RWPE2 (cell line): Measurements from ENCODE around the gene NAV3.

Source experiments
- ATAC-seq: fragments of 200-7000 bp; cut with Tn5 transposase; 3 replicates; pipeline ENCODE4 v1.9.1; 2021; ENCODE audit warnings: low read depth
- DNase-seq: peaks from one replicate; pipeline ENCODE4 v3.0.0-alpha.2; 2020; ENCODE audit warnings: low spot score
- H3K27ac ChIP-seq: fragments of 450-650 bp; 2 replicates; pipeline ENCODE4 v1.5.1; 2017; ENCODE audit warnings: mild to moderate bottlenecking; ENCODE audit not compliant: poor library complexity, severe bottlenecking
- H3K27me3 ChIP-seq: fragments of 250-450 bp; sonication (Bioruptor Pico); 2 replicates; pipeline ENCODE4 v1.5.1; 2021; ENCODE audit warnings: mild to moderate bottlenecking, moderate library complexity; ENCODE audit not compliant: insufficient read depth, poor library complexity, severe bottlenecking
- H3K36me3 ChIP-seq: fragments of 250-450 bp; sonication (Bioruptor Pico); 2 replicates; pipeline ENCODE4 v1.5.1; 2020; ENCODE audit warnings: low read depth, mild to moderate bottlenecking, moderate library complexity
- H3K4me1 ChIP-seq: fragments of 250-450 bp; sonication (Bioruptor Pico); 2 replicates; pipeline ENCODE4 v1.5.1; 2021; ENCODE audit warnings: mild to moderate bottlenecking, moderate library complexity; ENCODE audit not compliant: insufficient read depth, poor library complexity, severe bottlenecking
- H3K4me3 ChIP-seq: fragments of 250-450 bp; sonication (Bioruptor Pico); 2 replicates; pipeline ENCODE4 v1.5.1; 2021; ENCODE audit warnings: mild to moderate bottlenecking, moderate library complexity; ENCODE audit not compliant: severe bottlenecking
- H3K9me3 ChIP-seq: fragments of 250-450 bp; sonication (Bioruptor Pico); 2 replicates; pipeline ENCODE4 v1.5.1; 2021; ENCODE audit warnings: mild to moderate bottlenecking, moderate library complexity; ENCODE audit not compliant: severe bottlenecking
- TF ChIP-seq, protein P1 (sequence below): fragments of 450-650 bp; IDR thresholded peaks from one replicate; pipeline ENCODE4 v1.5.1; 2017; ENCODE audit warnings: mild to moderate bottlenecking, moderate library complexity; ENCODE audit not compliant: poor library complexity, severe bottlenecking

Gene NAV3

DNA sequence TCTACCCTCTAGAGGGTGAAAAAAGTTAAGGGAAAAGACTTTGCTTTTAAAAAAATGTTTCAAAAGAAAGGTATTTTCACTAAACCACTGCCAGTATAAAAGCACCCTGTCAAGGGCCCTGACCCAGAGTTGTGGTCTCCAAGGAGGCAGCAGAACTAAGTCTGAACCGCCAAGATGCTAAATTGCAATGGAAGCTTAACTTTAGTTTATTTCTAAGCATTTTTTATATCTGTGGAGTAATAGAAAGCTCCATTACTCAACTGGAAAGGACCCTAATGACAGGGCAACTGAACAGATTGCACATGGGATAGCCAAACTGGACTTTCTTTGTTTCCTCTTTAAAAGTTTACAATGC, 379.8 kb downstream of the NAV3 start:
- ATAC-seq: no peak
- TF ChIP-seq, protein P1, sequence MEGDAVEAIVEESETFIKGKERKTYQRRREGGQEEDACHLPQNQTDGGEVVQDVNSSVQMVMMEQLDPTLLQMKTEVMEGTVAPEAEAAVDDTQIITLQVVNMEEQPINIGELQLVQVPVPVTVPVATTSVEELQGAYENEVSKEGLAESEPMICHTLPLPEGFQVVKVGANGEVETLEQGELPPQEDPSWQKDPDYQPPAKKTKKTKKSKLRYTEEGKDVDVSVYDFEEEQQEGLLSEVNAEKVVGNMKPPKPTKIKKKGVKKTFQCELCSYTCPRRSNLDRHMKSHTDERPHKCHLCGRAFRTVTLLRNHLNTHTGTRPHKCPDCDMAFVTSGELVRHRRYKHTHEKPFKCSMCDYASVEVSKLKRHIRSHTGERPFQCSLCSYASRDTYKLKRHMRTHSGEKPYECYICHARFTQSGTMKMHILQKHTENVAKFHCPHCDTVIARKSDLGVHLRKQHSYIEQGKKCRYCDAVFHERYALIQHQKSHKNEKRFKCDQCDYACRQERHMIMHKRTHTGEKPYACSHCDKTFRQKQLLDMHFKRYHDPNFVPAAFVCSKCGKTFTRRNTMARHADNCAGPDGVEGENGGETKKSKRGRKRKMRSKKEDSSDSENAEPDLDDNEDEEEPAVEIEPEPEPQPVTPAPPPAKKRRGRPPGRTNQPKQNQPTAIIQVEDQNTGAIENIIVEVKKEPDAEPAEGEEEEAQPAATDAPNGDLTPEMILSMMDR: no peak
- no peaks in the 10 kb centered on the region for H3K27me3 ChIP-seq
- H3K9me3 ChIP-seq: no peaks in the 10 kb centered on the region
- no peak for DNase-seq
- no peak overlapping the region for H3K4me3 ChIP-seq
- H3K36me3 ChIP-seq: no peaks in the 10 kb centered on the region
- peaks cover 7% of the 10 kb centered on the region for H3K4me1 ChIP-seq
- no peak overlapping the region for H3K27ac ChIP-seq

DNA sequence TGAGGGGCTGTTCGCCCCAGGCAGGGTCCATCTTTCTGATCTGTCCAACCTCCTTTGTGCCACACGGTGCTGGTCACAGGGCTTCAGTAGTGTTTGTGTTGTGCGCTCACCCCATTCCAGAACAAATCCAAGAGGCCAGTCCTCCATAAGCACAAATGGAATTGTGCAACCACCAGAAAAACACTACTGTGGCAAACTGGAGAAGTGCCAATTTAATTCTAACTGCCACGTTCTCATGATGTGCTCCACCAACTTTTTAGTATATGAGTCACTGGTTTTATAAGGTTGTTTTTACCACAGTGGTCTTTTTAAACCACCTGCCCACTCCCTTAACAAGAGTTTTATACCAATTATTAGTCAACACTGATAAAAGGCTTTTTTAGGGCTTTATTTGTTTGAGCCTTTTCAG, 380.2 kb downstream of the NAV3 start:
- Histone ChIP-seq H3K9me3 (no peaks in the 10 kb centered on the region), H3K36me3 (no peaks in the 10 kb centered on the region), H3K27ac (no peak overlapping the region), H3K27me3 (no peaks in the 10 kb centered on the region), H3K4me3 (no peak overlapping the region), H3K4me1 (peaks cover 7% of the 10 kb centered on the region)
- TF ChIP-seq, protein P1: no peak
- ATAC-seq (peak; percentile 64), DNase-seq (no peak)

DNA sequence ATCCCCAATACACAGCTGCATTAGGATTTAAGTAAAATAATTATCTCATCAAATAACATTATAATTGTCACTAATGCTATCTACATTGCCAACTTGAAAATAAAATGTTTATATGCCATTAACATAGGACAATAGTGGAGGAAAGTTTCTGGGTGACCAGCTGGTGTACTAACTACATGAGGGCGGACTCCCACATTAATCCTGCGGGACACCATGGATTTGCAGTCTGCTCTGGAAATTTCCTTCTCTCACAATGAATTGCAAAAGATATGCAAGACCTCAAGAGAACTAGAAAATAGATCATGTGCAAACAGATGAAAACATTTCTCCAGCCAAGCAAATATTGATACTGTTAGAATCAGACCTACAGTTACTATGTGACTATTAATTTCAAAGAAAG, 390.1 kb downstream of the NAV3 start:
- Histone ChIP-seq H3K36me3 (no peaks in the 10 kb centered on the region), H3K4me3 (no peak overlapping the region), H3K4me1 (no peaks in the 10 kb centered on the region), H3K9me3 (no peaks in the 10 kb centered on the region), H3K27me3 (no peaks in the 10 kb centered on the region), H3K27ac (no peak overlapping the region)
- no peak for DNase-seq
- no peak for ATAC-seq
- TF ChIP-seq, protein P1: no peak

DNA sequence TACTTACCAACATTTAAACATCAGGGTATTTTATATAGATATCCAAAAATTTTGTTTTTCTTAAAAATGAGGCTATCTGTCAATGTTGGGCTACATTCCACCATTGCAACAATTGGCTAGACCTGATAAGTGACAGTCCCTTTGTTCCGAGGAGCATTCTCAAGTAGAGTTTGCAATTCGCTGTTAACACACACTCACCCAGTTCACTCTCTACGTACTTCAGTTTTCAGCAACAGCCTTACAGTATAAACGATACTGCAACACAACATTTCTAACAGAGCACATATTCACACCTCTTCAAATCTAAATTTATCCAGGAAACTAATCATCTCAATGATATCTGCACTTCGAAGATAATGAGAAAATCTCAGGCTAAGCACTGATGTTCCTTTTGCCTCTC, 393.5 kb downstream of the NAV3 start:
- no peak overlapping the region for H3K4me3 ChIP-seq
- no peak for ATAC-seq
- H3K27me3 ChIP-seq: no peaks in the 10 kb centered on the region
- DNase-seq: no peak
- TF ChIP-seq, protein P1: no peak
- H3K9me3 ChIP-seq: no peaks in the 10 kb centered on the region
- no peaks in the 10 kb centered on the region for H3K36me3 ChIP-seq
- no peak overlapping the region for H3K27ac ChIP-seq
- H3K4me1 ChIP-seq: no peaks in the 10 kb centered on the region

DNA sequence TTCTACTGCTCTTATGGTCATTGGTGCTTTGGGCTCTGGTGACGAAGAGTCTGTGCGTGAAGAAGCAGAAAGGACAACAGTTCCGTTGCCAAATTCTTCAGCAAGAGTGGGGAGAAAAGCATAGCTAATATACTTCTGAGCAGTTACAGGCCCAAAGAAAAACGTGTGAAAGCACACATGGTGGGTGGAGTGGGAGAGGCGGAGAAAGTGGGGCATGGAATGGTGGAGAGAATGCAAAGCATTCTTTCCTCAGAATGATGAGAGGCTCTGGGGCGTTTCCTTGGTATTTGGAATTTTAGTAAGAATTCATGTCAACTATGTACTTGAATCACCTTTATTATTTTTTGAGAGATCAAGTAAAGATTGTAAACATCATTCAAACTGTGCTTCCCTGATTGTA, 396.1 kb downstream of the NAV3 start:
- Histone ChIP-seq H3K4me3 (no peak overlapping the region), H3K27ac (no peak overlapping the region), H3K9me3 (no peaks in the 10 kb centered on the region), H3K36me3 (no peaks in the 10 kb centered on the region), H3K4me1 (no peaks in the 10 kb centered on the region), H3K27me3 (no peaks in the 10 kb centered on the region)
- DNase-seq: no peak
- TF ChIP-seq, protein P1: no peak
- no peak for ATAC-seq
